Measurements from ENCODE around the gene ZNF688. TPM values are rescaled to one million over a fixed set of nuclear protein-coding genes. Genes with fewer than 3 reads are reported as not detected.
A peak's percentile ranks its signal among the peaks of the same experiment; 100 is the strongest.

Gene ZNF688
- total RNA-seq, 1 donor from 2014 or later, result 4.5 TPM

- no peak for FAIRE-seq
- DNase-seq (ENCODE audit: low read depth), result no peak
These were observed 3.2 kb upstream of the ZNF688 start for GRCh38 chr16:30574678-30575077.

GRCh38 chr16:30570636-30571444, 674 bp downstream of the ZNF688 start:
- FAIRE-seq (no peak), DNase-seq (ENCODE audit: low read depth) (no peak)
- TF ChIP-seq CTCF (IDR thresholded peaks at IDR 0.05; ENCODE audit: insufficient read depth, low read length, severe bottlenecking), result no peak
- H3K36me3 ChIP-seq (ENCODE audit: control insufficient read depth, insufficient read depth, low read length), result no peaks in the 10 kb centered on the region
- peak overlapping the region; percentile 53 for H3K4me3 ChIP-seq (ENCODE audit: low read depth, low read length)
- no peaks in the 10 kb centered on the region for H3K27me3 ChIP-seq (ENCODE audit: control insufficient read depth, insufficient read depth, low read length)

More at GRCh38 chr16:30574678-30575077, 3.2 kb upstream of the ZNF688 start:
- peaks cover 6% of the 10 kb centered on the region for H3K36me3 ChIP-seq (ENCODE audit: control insufficient read depth, insufficient read depth, low read length)
- no peaks in the 10 kb centered on the region for H3K27me3 ChIP-seq (ENCODE audit: control insufficient read depth, insufficient read depth, low read length)
- TF ChIP-seq CTCF (IDR thresholded peaks at IDR 0.05; ENCODE audit: insufficient read depth, low read length, severe bottlenecking), result no peak
- H3K4me3 ChIP-seq (ENCODE audit: low read depth, low read length), result no peak overlapping the region

- TF ChIP-seq CTCF (IDR thresholded peaks at IDR 0.05; ENCODE audit: insufficient read depth, low read length, severe bottlenecking), result no peak
- FAIRE-seq, result no peak
- Histone ChIP-seq H3K36me3 (ENCODE audit: control insufficient read depth, insufficient read depth, low read length) (no peaks in the 10 kb centered on the region), H3K4me3 (ENCODE audit: low read depth, low read length) (no peak overlapping the region), H3K27me3 (ENCODE audit: control insufficient read depth, insufficient read depth, low read length) (no peaks in the 10 kb centered on the region)
- DNase-seq (ENCODE audit: low read depth), result no peak
These were observed 1.5 kb downstream of the ZNF688 start for GRCh38 chr16:30569746-30570635.

- no peak overlapping the region for H3K4me3 ChIP-seq (ENCODE audit: low read depth, low read length)
- no peak for FAIRE-seq
- no peaks in the 10 kb centered on the region for H3K36me3 ChIP-seq (ENCODE audit: control insufficient read depth, insufficient read depth, low read length)
- DNase-seq (ENCODE audit: low read depth), result no peak
- TF ChIP-seq CTCF (IDR thresholded peaks at IDR 0.05; ENCODE audit: insufficient read depth, low read length, severe bottlenecking), result no peak
- H3K27me3 ChIP-seq (ENCODE audit: control insufficient read depth, insufficient read depth, low read length), result no peaks in the 10 kb centered on the region
These were observed 2.2 kb downstream of the ZNF688 start for GRCh38 chr16:30569281-30569680.

GRCh38 chr16:30567991-30568638, 3.4 kb downstream of the ZNF688 start:
- no peak for TF ChIP-seq CTCF (IDR thresholded peaks at IDR 0.05; ENCODE audit: insufficient read depth, low read length, severe bottlenecking)
- DNase-seq (ENCODE audit: low read depth), result peak; percentile 97

More at GRCh38 chr16:30567991-30568638, 3.4 kb downstream of the ZNF688 start:
- H3K4me3 ChIP-seq (ENCODE audit: low read depth, low read length), result no peak overlapping the region
- H3K36me3 ChIP-seq (ENCODE audit: control insufficient read depth, insufficient read depth, low read length), result no peaks in the 10 kb centered on the region
- FAIRE-seq, result no peak
- no peaks in the 10 kb centered on the region for H3K27me3 ChIP-seq (ENCODE audit: control insufficient read depth, insufficient read depth, low read length)

All from bronchial epithelial cell (primary cell).